ENCODE measurements around the gene ENOX1. TPM values are rescaled to one million over a fixed set of nuclear protein-coding genes. Genes with fewer than 3 reads are reported as not detected.

The ENOX1 gene
- total RNA-seq, 1 donor from 2014 or later = 2.5 TPM

GRCh38 chr13:43196086-43196621 is 590.6 kb downstream of the ENOX1 start:
- no peak for TF ChIP-seq CTCF (IDR thresholded peaks at IDR 0.05; ENCODE audit: unreplicated experiment)
- no peak for DNase-seq (ENCODE audit: low spot score, unreplicated experiment)
- H3K36me3 Mint-ChIP-seq (ENCODE audit: insufficient read depth) = no peaks in the 10 kb centered on the region
- H3K9me3 Mint-ChIP-seq (ENCODE audit: low read depth) = no peaks in the 10 kb centered on the region
- H3K4me3 Mint-ChIP-seq (ENCODE audit: low read depth) = no peak overlapping the region
- H3K27me3 Mint-ChIP-seq = no peaks in the 10 kb centered on the region
- no peak overlapping the region for H3K27ac Mint-ChIP-seq
- H3K4me1 Mint-ChIP-seq (ENCODE audit: low read depth) = peaks cover 1% of the 10 kb centered on the region

GRCh38 chr13:43195551-43195950 is 591.2 kb downstream of the ENOX1 start:
- H3K27ac Mint-ChIP-seq = no peak overlapping the region
- H3K4me3 Mint-ChIP-seq (ENCODE audit: low read depth) = no peak overlapping the region
- H3K9me3 Mint-ChIP-seq (ENCODE audit: low read depth) = no peaks in the 10 kb centered on the region
- H3K36me3 Mint-ChIP-seq (ENCODE audit: insufficient read depth) = no peaks in the 10 kb centered on the region
- DNase-seq (ENCODE audit: low spot score, unreplicated experiment) = no peak
- TF ChIP-seq CTCF (IDR thresholded peaks at IDR 0.05; ENCODE audit: unreplicated experiment) = no peak
- no peaks in the 10 kb centered on the region for H3K27me3 Mint-ChIP-seq
- H3K4me1 Mint-ChIP-seq (ENCODE audit: low read depth) = no peaks in the 10 kb centered on the region

- DNase-seq (ENCODE audit: low spot score, unreplicated experiment) = no peak
- Mint-ChIP-seq H3K4me1 (ENCODE audit: low read depth) (no peaks in the 10 kb centered on the region), H3K9me3 (ENCODE audit: low read depth) (no peaks in the 10 kb centered on the region), H3K27me3 (no peaks in the 10 kb centered on the region), H3K27ac (no peak overlapping the region), H3K36me3 (ENCODE audit: insufficient read depth) (no peaks in the 10 kb centered on the region), H3K4me3 (ENCODE audit: low read depth) (no peak overlapping the region)
- TF ChIP-seq CTCF (IDR thresholded peaks at IDR 0.05; ENCODE audit: unreplicated experiment) = no peak
Observed at GRCh38 chr13:43195112-43195511, 591.7 kb downstream of the ENOX1 start.

GRCh38 chr13:43193789-43194420 is 592.9 kb downstream of the ENOX1 start:
- Mint-ChIP-seq H3K9me3 (ENCODE audit: low read depth) (no peaks in the 10 kb centered on the region), H3K4me3 (ENCODE audit: low read depth) (no peak overlapping the region), H3K27me3 (no peaks in the 10 kb centered on the region), H3K27ac (no peak overlapping the region), H3K4me1 (ENCODE audit: low read depth) (no peaks in the 10 kb centered on the region), H3K36me3 (ENCODE audit: insufficient read depth) (no peaks in the 10 kb centered on the region)
- TF ChIP-seq CTCF (IDR thresholded peaks at IDR 0.05; ENCODE audit: unreplicated experiment) = no peak
- DNase-seq (ENCODE audit: low spot score, unreplicated experiment) = no peak

- no peak for TF ChIP-seq CTCF (IDR thresholded peaks at IDR 0.05; ENCODE audit: unreplicated experiment)
- H3K9me3 Mint-ChIP-seq (ENCODE audit: low read depth) = no peaks in the 10 kb centered on the region
- no peak overlapping the region for H3K4me3 Mint-ChIP-seq (ENCODE audit: low read depth)
- no peaks in the 10 kb centered on the region for H3K36me3 Mint-ChIP-seq (ENCODE audit: insufficient read depth)
- no peak overlapping the region for H3K27ac Mint-ChIP-seq
- no peak for DNase-seq (ENCODE audit: low spot score, unreplicated experiment)
- H3K27me3 Mint-ChIP-seq = no peaks in the 10 kb centered on the region
- H3K4me1 Mint-ChIP-seq (ENCODE audit: low read depth) = peaks cover 3% of the 10 kb centered on the region
Observed at GRCh38 chr13:43191546-43191945, 595.2 kb downstream of the ENOX1 start.
